GM12878 (cell line): ENCODE results near the gene YIF1B. TPM values are rescaled to one million over a fixed set of nuclear protein-coding genes. Genes with fewer than 3 reads are reported as not detected.

Source experiments
- ATAC-seq: fragments of 200-7000 bp; cut with Tn5 transposase; 3 replicates; pipeline ENCODE4 v1.9.1; 2020; ENCODE audit warnings: mild to moderate bottlenecking, moderate library complexity
- BruUV-seq: library from RNA; stranded (reverse); fragments of 400-500 nt; replicated peaks from 2 replicates; lab custom pipeline; 2021; lab: Mats Ljungman, UMichigan
- CTCF ChIA-PET: fragments of 300-600 bp; sonication (Branson Sonifier 250); formaldehyde crosslinking; extraction: SDS; loops from one replicate; lab custom pipeline; 2021; ENCODE audit warnings: inconsistent platforms; lab: Yijun Ruan, JAX
- POLR2A ChIA-PET: fragments of 350-600 bp; formaldehyde crosslinking; extraction: SDS; loops from one replicate; lab custom pipeline; 2021; ENCODE audit warnings: inconsistent platforms; lab: Charles Lee
- RAD21 ChIA-PET: fragments of 300-600 bp; sonication (Branson Sonifier 250); formaldehyde crosslinking; loops from one replicate; lab custom pipeline; 2023; ENCODE audit warnings: antibody characterized with exemption; ENCODE audit not compliant: unreplicated experiment; lab: Charles Lee
- SMC1A ChIA-PET: fragments of 300-600 bp; sonication (Branson Sonifier 250); formaldehyde crosslinking; loops from one replicate; lab custom pipeline; 2023; ENCODE audit not compliant: unreplicated experiment, uncharacterized antibody; lab: Charles Lee
- DNase-seq: peaks from one replicate; pipeline ENCODE4 v3.0.0-alpha.2; 2011; ENCODE audit warnings: low read depth, low spot score
- FAIRE-seq: peaks from 3 replicates; lab custom pipeline; 2011; peaks lifted over from hg19 to GRCh38; lab: Jason Lieb, UNC
- H2AFZ ChIP-seq: 2 replicates; pipeline ENCODE4 v1.6.0; 2011; ENCODE audit warnings: low read depth, low read length, control low read depth; ENCODE audit not compliant: control insufficient read depth
- H3K27ac ChIP-seq: 2 replicates; pipeline ENCODE4 v1.5.1; 2011; ENCODE audit warnings: control low read depth; ENCODE audit not compliant: control insufficient read depth, insufficient read depth
- H3K27me3 ChIP-seq, 2 experiments: replicated peaks in 1 of 2; 2 replicates each; pipeline versions ENCODE4 v1.6.0 to v1.6.1; 2011; ENCODE audit warnings: low read length in 1 of 2; ENCODE audit not compliant: control insufficient read depth in 2 of 2, insufficient read depth in 2 of 2
- H3K36me3 ChIP-seq, 2 experiments: 2 replicates each; pipeline ENCODE4 v1.5.1; 2011; ENCODE audit warnings: low read length in 1 of 2; ENCODE audit not compliant: control insufficient read depth in 2 of 2, insufficient read depth in 2 of 2
- H3K4me1 ChIP-seq: 2 replicates; pipeline ENCODE4 v1.6.1; 2011; ENCODE audit warnings: mild to moderate bottlenecking, low read length, moderate library complexity, mixed read lengths; ENCODE audit not compliant: control insufficient read depth, insufficient read depth
- H3K4me2 ChIP-seq: 2 replicates; pipeline ENCODE4 v1.6.0; 2011; ENCODE audit warnings: control low read depth; ENCODE audit not compliant: control insufficient read depth, insufficient read depth
- H3K4me3 ChIP-seq: fragments of 200-600 bp; sonication (generic); 2 replicates; pipeline ENCODE4 v1.5.1; 2016
- H3K79me2 ChIP-seq: 2 replicates; pipeline ENCODE4 v1.6.0; 2011; ENCODE audit warnings: low read length; ENCODE audit not compliant: control insufficient read depth, insufficient read depth
- H3K9ac ChIP-seq: 2 replicates; pipeline ENCODE4 v1.8.0; 2011; ENCODE audit warnings: low read length, control low read depth, mixed read lengths; ENCODE audit not compliant: control insufficient read depth, insufficient read depth
- H3K9me3 ChIP-seq: replicated peaks from 3 replicates; pipeline ENCODE4 v1.5.1; 2011; ENCODE audit warnings: mild to moderate bottlenecking, low read length; ENCODE audit not compliant: control insufficient read depth, insufficient read depth
- H4K20me1 ChIP-seq: 2 replicates; pipeline ENCODE4 v1.6.0; 2011; ENCODE audit not compliant: control insufficient read depth, insufficient read depth
- BCLAF1 ChIP-seq: fragments of 450-650 bp; IDR thresholded peaks from 2 replicates; pipeline ENCODE4 v1.6.1; 2017; ENCODE audit warnings: antibody characterized with exemption, mild to moderate bottlenecking, moderate library complexity
- ELK1 ChIP-seq: IDR thresholded peaks from 2 replicates; pipeline ENCODE4 v1.6.1; 2012; ENCODE audit warnings: low read depth, low read length, improper control_type of control experiment
- IRF5 ChIP-seq: fragments of 450-650 bp; IDR thresholded peaks from 2 replicates; pipeline ENCODE4 v1.6.1; 2017; ENCODE audit warnings: borderline replicate concordance
- KAT2A ChIP-seq: conservative IDR thresholded peaks from 2 replicates; pipeline ENCODE4 v1.6.1; 2011; ENCODE audit warnings: low read depth, low read length; ENCODE audit not compliant: control insufficient read depth
- KDM1A ChIP-seq: fragments of 200-600 bp; sonication (generic); IDR thresholded peaks from 2 replicates; pipeline ENCODE4 v1.6.1; 2016; ENCODE audit warnings: borderline replicate concordance
- KLF5 ChIP-seq: fragments of 450-650 bp; IDR thresholded peaks from 2 replicates; pipeline ENCODE4 v1.6.1; 2014; ENCODE audit warnings: mild to moderate bottlenecking; ENCODE audit not compliant: partially characterized antibody
- NFYB ChIP-seq: IDR thresholded peaks from 2 replicates; pipeline ENCODE4 v1.6.1; 2011; ENCODE audit warnings: low read depth, mild to moderate bottlenecking, low read length, improper control_type of control experiment, moderate library complexity; ENCODE audit not compliant: insufficient read depth
- NKRF ChIP-seq: fragments of 450-650 bp; conservative IDR thresholded peaks from 2 replicates; pipeline ENCODE4 v1.6.1; 2017; ENCODE audit warnings: mild to moderate bottlenecking, moderate library complexity
- NR2C1 ChIP-seq: fragments of 450-650 bp; IDR thresholded peaks from 2 replicates; pipeline ENCODE4 v1.6.1; 2017; ENCODE audit warnings: antibody characterized with exemption, mild to moderate bottlenecking, moderate library complexity
- NR2F1 ChIP-seq: fragments of 450-650 bp; conservative IDR thresholded peaks from 2 replicates; pipeline ENCODE4 v1.6.1; 2017; ENCODE audit warnings: mild to moderate bottlenecking
- PAX5 ChIP-seq: IDR thresholded peaks from 2 replicates; pipeline ENCODE4 v1.6.1; 2011; ENCODE audit warnings: low read depth, low read length, borderline replicate concordance
- STAT1 ChIP-seq: fragments of 450-650 bp; conservative IDR thresholded peaks from 2 replicates; pipeline ENCODE4 v1.6.1; 2014; ENCODE audit warnings: antibody characterized with exemption, mild to moderate bottlenecking
- TARDBP ChIP-seq: IDR thresholded peaks from 2 replicates; pipeline ENCODE4 v1.6.1; 2016; ENCODE audit warnings: borderline replicate concordance
- TBL1XR1 ChIP-seq: IDR thresholded peaks from 2 replicates; pipeline ENCODE4 v1.6.1; 2012; ENCODE audit warnings: low read depth, low read length, improper control_type of control experiment
- YBX1 ChIP-seq: fragments of 450-650 bp; IDR thresholded peaks from 2 replicates; pipeline ENCODE4 v1.6.1; 2016; ENCODE audit warnings: antibody characterized with exemption
- ZNF24 ChIP-seq: fragments of 450-650 bp; IDR thresholded peaks from 2 replicates; pipeline ENCODE4 v1.6.1; 2017; ENCODE audit warnings: antibody characterized with exemption, mild to moderate bottlenecking
- WGBS: methylation state at CpG from one replicate; pipeline ENCODE4 v1.1.6; 2016; ENCODE audit warnings: low lambda C conversion rate; ENCODE audit not compliant: insufficient replicate concordance, insufficient coverage; ENCODE audit errors: missing lambda C conversion rate; 5-methylcytosine and 5-hydroxymethylcytosine counted together
- in situ Hi-C: fragments of 300-500 bp; cut with MboI; formaldehyde crosslinking; loops from 9 replicates; pipeline ENCODE4 v1.14.3; 2018; ENCODE audit warnings: mixed read lengths
- intact Hi-C: fragments of 100-400 bp; cut with micrococcal nuclease; formaldehyde crosslinking; loops from one replicate; pipeline ENCODE4 v1.14.2; 2022; ENCODE audit not compliant: unreplicated experiment
- polyA plus RNA-seq, 11 experiments: library from polyadenylated mRNA; depleted of rRNA in 4 of 11; unstranded in 6 of 11; stranded (reverse) in 5 of 11; fragments of >200 nt; fragmentation: Nextera tagmentation in 4 of 11; fragmentation: Illumina TruSeq in 1 of 11; extraction: Ambion mirVana in 4 of 11; extraction: Trizol in 1 of 11; gene quantifications; 1 replicate in 1 of 11; 2 replicates in 10 of 11; pipeline versions ENCODE4 v1.2.1 to v1.2.3, GENCODE V29; 2011 to 2016; ENCODE audit warnings: inconsistent platforms in 2 of 11, missing spikeins in 2 of 11, low read depth in 1 of 11
- total RNA-seq, 4 experiments: library from RNA; depleted of rRNA in 3 of 4; stranded (reverse); fragments of >200 nt in 3 of 4; fragmentation: Illumina TruSeq in 1 of 4; extraction: Trizol in 1 of 4; gene quantifications; 2 replicates each; pipeline versions ENCODE4 v1.2.1 to v1.2.3, GENCODE V29; 2013 to 2021

The YIF1B gene
- total and polyA plus RNA-seq, 10 of the 15 experiments (the other 5 are each of a cell fraction or from before 2014, with no cell fraction given), result 1.3 to 106 (median 53.5) TPM

DNA sequence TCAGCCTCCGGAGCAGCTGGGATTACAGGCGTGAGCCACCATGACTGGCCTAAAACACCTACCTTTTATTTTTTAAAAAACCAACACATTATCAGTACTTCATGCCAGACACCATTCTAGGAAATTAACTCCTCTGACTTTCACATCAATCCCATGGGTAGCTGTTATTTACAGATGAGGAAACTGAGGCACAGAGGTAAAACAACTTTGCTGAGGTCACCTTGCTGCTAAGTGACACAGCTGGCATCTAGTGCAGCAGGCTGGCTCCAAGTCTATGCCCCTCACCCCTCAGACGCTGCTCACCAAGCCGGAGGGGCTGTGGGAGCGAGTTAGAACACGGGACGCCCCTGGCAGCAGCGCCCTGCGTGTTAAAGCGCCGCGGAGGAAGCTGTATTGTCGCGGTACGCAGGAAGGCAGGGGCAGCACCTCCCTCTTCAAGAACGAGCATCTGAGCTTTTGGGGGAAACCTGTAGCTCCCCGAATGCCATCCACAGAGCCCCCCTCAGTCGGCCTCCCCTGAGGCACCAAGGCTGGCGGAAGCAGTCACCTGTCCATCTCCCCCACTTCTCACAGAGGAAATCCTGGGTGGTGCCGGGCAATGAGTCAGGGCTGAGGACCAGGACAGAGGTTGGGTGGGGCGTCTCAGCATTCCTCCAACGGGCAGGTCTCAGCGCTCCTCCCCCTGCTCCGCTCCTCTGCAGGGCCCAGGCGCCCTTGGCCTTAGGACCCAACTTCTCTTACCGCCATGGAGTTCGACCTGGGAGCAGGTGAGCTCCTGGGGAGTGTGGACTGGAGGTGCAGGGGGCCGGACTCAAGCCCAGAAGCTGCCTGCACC is 12.0 kb downstream of the YIF1B start, which contains the start of gene C19orf33:
C19orf33 (plus strand) TSS at position 735 of the 835 bp plus-strand sequence; CDS start at position 746, 11 bp downstream.
- intact Hi-C loops, result no loop called here
- DNase-seq (no peak), FAIRE-seq (no peak), ATAC-seq (no peak)
- Histone ChIP-seq H3K4me1 (no peaks in the 10 kb centered on the region), H3K4me2 (no peak within 1 kb of the TSS), H3K4me3 (no peak within 1 kb of the TSS), H4K20me1 (no peaks in the 10 kb centered on the region), H3K27ac (no peak within 1 kb of the TSS), H2AFZ (no peak within 1 kb of the TSS), H3K9ac (no peak within 1 kb of the TSS), H3K9me3 (no peaks in the 10 kb centered on the region), H3K79me2 (no peaks in the 10 kb centered on the region), H3K27me3 (no peaks in the 10 kb centered on the region), H3K36me3 (peaks cover 0 to 11% of the 10 kb centered on the region in 2 experiments; a peak in 3 of 4 replicates)
- in situ Hi-C loops, result no loop called here
- WGBS, result 58% methylated on average over 27 of the region's 28 CpGs
- POLR2A ChIA-PET, result no interaction called here
- no peak for TF ChIP-seq KAT2A
- no peak for TF ChIP-seq NFYB
- no peak for TF ChIP-seq TBL1XR1
- no peak for TF ChIP-seq PAX5
- TF ChIP-seq TARDBP, result no peak
- no peak for TF ChIP-seq KDM1A
- TF ChIP-seq ELK1, result no peak
- TF ChIP-seq NKRF, result no peak
- TF ChIP-seq STAT1, result no peak
- no peak for TF ChIP-seq KLF5
- no peak for TF ChIP-seq NR2C1
- TF ChIP-seq ZNF24, result no peak
- TF ChIP-seq IRF5, result no peak
- no peak for TF ChIP-seq NR2F1
- TF ChIP-seq YBX1, result no peak
- TF ChIP-seq BCLAF1, result no peak
- no TSS peak for BruUV-seq
- CTCF ChIA-PET, result no interaction called here
- RAD21 ChIA-PET, result no interaction called here
- SMC1A ChIA-PET, result no interaction called here
